Measurements from ENCODE around the gene ETFA.

- TF ChIP-seq, protein P1, sequence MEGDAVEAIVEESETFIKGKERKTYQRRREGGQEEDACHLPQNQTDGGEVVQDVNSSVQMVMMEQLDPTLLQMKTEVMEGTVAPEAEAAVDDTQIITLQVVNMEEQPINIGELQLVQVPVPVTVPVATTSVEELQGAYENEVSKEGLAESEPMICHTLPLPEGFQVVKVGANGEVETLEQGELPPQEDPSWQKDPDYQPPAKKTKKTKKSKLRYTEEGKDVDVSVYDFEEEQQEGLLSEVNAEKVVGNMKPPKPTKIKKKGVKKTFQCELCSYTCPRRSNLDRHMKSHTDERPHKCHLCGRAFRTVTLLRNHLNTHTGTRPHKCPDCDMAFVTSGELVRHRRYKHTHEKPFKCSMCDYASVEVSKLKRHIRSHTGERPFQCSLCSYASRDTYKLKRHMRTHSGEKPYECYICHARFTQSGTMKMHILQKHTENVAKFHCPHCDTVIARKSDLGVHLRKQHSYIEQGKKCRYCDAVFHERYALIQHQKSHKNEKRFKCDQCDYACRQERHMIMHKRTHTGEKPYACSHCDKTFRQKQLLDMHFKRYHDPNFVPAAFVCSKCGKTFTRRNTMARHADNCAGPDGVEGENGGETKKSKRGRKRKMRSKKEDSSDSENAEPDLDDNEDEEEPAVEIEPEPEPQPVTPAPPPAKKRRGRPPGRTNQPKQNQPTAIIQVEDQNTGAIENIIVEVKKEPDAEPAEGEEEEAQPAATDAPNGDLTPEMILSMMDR (IDR thresholded peaks at IDR 0.05) = no peak
- no peak for TF ChIP-seq POLR2AphosphoS5 (IDR thresholded peaks at IDR 0.05)
Measured at GRCh38 chr15:76299786-76300185, 11.5 kb downstream of the ETFA start.

All from prostate gland (tissue), 2 donors.